NCI-H2196 treated with DMSO at 0.1 percent for 48 hours (cell line): ENCODE data around the gene GLS2.
"Not testable (repeated sequence)": the region's sequence is repeated elsewhere in the genome, so short reads cannot be mapped to it uniquely, and the experiment has no call there.

ENCODE experiments used
- DNase-seq: peaks from one replicate; lab custom pipeline; 2025; ENCODE audit not compliant: unreplicated experiment; lab: John Stamatoyannopoulos, UW

Gene GLS2

DNA sequence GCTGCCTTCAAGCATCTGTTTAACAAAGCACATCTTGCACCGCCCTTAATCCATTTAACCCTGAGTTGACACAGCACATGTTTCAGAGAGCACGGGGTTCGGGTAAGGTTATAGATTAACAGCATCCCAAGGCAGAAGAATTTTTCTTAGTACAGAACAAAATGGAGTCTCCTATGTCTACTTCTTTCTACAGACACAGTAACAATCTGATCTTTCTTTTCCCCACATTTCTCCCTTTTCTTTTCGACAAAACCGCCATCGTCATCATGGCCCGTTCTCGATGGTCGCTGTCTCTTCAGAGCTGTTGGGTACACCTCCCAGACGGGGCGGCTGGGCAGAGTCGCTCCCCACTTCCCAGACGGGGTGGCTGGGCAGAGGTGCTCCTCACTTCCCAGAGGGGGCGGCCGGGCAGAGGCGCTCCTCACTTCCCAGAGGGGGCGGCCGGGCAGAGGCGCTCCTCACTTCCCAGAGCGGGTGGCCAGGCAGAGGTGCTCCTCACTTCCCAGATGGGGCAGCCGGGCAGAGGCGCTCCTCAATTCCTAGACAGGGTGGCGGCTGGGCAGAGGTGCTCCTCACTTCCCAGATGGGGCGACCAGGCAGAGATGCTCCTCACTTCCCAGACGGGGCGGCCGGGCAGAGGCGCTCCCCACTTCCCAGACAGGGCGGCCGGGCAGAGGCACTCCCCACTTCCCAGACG lies 5.6 kb upstream of the GLS2 start:
- DNase-seq, result not testable (repeated sequence)

DNA sequence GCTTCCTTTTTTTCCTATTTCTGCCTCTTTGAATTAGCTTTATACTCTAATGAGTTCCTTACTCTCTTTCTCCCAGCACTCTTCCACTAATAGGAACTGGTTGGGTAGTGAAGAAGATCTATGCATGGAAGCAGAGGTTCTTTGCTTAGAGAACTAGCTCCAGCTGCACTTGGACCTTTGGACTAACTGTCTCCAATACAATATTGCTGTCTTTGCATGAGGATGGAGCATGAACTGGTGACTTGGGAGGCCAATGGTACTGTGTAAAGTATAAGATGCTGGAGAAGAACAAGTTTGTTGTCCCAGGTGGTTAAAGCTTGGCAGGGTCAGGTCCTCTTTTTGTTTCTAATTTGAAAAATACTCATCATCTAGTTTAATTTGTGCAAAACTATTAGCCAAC lies 2.4 kb upstream of the GLS2 start:
- DNase-seq, result no peak

GRCh38 chr12:56487448-56488040 lies 417 bp downstream of the GLS2 start:
- DNase-seq, result peak; percentile 27

DNA sequence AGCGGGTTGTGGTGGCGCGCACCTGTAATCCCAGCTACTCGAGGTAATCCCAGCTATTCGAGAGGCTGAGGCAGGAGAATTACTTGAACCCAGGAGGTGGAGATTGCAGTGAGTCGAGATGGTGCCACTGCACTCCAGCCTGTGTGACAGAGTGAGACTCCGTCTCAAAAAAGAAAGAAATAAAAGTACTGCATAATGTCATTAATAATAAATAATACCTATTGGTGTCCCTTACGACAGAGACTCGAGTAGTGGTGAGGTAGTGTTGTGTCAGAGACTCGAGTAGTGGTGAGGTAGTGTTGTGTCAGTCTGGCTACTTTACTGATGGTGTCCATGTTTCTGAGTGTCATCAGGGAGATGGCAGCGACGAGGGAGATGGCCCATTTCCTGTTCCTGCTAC lies 1.3 kb downstream of the GLS2 start:
- no peak for DNase-seq

DNA sequence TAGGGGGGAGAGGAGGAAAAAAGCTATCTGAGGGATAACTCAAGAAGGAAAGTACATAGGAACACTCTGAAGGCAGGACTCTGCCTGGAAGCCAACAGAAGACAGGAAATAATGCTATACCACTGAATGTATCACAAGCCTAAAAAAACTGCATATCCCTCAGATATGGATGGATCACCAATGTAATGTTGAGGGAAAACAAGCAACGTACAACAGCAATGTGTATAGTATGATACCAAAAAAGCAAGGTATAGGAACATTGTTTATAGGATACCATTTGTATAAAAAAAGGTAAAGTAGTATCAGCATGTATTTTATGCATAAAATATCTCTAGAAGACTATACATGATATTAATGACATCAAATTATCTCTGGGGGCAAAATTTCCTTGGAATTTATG lies 3.4 kb downstream of the GLS2 start:
- DNase-seq, result no peak

DNA sequence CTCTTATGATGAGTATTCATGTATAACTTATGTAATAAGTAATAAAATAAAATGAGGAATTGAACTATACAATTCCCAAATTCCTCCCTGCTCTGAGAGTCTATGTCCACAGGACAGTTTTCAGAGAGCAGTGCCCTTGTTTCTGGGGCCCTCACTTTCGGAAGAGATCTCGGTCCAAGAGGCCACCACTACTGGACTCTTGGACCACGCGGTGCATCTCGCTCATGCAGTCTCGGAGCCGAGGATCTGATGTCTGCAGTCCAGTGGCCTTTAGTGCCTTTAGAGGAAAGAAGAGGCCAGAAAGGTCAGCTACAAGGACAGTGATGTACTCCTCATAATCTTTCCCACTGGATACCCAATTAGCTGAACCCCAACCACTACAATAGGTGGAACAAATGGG lies 8.3 kb downstream of the GLS2 start:
- no peak for DNase-seq

GRCh38 chr12:56477521-56478225 lies 10.3 kb downstream of the GLS2 start:
- DNase-seq, result no peak

DNA sequence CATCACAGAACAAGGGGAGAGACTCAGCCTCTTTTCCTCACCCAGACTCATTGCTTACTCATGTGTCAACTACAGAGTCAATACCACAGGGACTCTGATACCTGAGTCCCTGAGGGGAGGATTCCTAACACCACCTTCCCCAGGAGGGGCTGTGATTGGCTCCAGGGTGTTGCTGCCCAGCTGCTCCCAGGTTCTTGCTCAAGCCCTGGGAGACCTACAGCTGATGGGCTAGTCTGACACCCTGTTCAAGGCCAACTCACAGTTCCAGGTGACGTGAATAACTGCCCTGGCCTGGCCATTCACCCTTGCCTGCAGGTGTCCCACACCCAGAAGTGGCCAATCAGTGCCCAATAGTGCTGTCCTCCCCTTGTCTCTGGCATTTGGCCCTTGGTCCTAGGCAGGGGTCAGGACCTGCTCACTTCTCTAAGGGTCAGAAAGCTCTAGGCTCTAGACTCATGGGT lies 11.0 kb downstream of the GLS2 start:
- DNase-seq, result no peak

GRCh38 chr12:56476143-56476542 lies 11.8 kb downstream of the GLS2 start:
- DNase-seq, result no peak

DNA sequence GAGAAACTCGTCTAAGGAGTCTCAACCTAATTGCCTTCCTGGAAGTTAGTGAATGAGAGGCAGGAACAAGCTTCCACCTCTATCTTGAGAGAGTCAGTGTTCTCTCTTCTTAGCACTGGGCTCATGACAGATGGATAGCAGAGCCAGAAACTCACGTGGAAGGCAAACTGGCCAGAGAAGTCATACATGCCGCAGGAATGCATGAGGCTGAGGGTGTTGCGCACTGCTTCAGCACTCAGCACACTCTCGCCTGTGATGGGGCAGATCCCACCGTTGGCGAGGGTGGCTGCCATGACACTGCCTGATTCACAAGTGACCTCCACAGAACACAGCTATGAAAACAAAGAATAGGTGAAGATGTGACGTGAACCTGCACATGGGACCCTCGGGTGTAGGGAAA lies 13.6 kb downstream of the GLS2 start:
- no peak for DNase-seq

DNA sequence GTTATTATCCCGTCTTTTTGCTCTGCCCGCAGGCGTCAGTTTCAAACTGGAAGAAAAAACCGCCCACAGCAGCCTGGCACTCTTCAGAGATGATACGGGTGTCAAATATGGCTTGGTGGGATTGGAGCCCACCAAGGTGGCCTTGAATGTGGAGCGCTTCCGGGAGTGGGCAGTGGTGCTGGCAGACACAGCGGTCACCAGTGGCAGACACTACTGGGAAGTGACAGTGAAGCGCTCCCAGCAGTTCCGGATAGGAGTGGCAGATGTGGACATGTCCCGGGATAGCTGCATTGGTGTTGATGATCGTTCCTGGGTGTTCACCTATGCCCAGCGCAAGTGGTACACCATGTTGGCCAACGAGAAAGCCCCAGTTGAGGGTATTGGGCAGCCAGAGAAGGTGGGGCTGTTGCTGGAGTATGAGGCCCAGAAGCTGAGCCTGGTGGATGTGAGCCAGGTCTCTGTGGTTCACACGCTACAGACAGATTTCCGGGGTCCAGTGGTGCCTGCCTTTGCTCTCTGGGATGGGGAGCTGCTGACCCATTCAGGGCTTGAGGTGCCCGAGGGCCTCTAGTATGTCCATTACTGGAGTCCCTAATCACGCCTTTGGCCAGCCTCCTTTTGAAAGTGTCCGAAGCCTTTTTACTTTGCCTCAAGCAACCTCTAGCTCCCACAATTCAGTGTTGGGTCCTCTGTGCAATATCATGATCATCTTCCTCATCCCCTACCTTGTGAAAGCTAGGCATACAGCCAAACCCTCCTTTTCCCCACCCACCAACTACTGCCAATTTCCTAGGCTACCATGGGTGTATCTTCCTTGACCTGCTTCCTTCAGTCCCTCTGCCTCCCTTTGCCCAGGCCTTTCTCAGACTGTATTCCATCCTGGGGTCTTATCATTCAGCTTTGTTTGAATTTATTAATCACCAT lies 18.7 kb downstream of the GLS2 start:
- DNase-seq, result no peak

GRCh38 chr12:56468216-56469006 lies 19.6 kb downstream of the GLS2 start, which contains the start of gene SPRYD4:
Gene SPRYD4, plus strand, starts transcription at chr12:56468578. Its CDS starts 14 bp downstream, at chr12:56468592.
- DNase-seq, result peak; percentile 87

DNA sequence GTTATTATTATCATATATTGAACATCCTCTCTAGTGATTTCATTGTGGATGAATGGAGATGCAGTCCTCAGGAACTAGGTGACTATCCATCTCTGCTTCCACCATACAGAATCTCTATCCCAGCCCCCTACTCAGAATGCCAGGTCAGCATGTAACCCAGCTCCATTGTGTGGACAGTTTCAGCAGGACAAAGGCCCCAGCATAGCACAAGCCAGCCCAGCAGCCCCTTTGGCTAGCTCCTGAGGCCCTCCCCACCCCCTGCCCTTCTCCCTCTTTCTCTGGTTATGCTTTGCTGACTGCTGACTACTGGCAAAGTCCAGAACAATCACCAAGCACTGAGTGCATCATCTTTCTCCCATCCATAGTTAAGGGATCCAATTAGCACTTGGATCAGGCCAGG lies 25.4 kb downstream of the GLS2 start:
- DNase-seq, result no peak

GRCh38 chr12:56461235-56462159 lies 26.5 kb downstream of the GLS2 start:
- no peak for DNase-seq

DNA sequence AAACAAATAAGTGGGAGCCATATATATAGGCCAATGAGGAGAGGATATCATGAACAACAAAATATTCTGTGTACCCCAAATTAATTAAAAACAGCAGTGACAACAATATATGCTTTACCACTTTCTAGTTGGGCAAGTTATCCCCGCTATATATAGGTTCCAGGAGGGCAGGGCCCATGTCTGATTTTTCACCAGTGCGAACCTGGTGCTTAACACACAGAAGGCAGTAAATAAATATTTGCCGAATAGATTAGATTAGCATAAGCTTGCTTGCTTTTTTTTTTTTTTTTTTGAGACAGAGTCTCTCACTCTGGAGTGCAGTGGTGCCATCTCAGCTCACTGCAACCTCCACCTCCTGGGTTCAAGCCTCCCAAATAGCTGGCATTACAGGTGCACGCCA lies 30.1 kb downstream of the GLS2 start:
- no peak for DNase-seq

- DNase-seq, result no peak
These were observed 33.4 kb downstream of the GLS2 start, which contains the start of gene MIP for GRCh38 chr12:56454557-56454956. Gene MIP, minus strand, starts transcription at chr12:56454657. Its CDS starts 44 bp downstream, at chr12:56454613.

- DNase-seq, result no peak
These were observed 36.8 kb downstream of the GLS2 start for GRCh38 chr12:56451147-56451546.

DNA sequence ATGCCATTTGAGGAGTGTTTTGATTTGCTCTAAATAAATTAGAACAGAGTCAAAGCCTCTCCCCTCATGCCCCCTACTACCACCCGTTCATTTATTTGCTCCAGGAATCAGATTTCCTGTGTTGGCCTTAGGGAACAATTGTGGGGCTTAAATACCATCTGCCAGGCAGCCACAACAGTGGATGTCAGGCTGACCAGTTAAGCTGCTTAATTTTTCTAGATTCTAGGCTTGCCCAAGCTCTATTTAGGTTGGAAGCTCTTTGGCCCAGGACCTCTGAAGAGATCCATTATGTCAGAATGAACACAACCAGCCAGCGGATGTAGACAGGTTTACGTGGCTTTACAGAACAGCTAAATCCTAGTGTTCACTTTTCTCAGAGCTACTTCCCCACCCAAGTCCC lies 37.7 kb downstream of the GLS2 start:
- DNase-seq, result no peak

GRCh38 chr12:56449622-56449984 lies 38.4 kb downstream of the GLS2 start:
- DNase-seq, result no peak
